IMR-90 (cell line): ENCODE measurements around the gene LTBP2. TPM values are rescaled to one million over a fixed set of nuclear protein-coding genes. Genes with fewer than 3 reads are reported as not detected.

Experiments used
- ATAC-seq: fragments of 200-7000 bp; cut with Tn5 transposase; 2 replicates; pipeline ENCODE4 v1.9.1; 2020; ENCODE audit warnings: low read depth, mild to moderate bottlenecking, moderate library complexity
- BruUV-seq: library from RNA; stranded (reverse); fragments of 400-500 nt; replicated peaks from 2 replicates; lab custom pipeline; 2021; lab: Mats Ljungman, UMichigan
- CTCF ChIA-PET: fragments of 300-600 bp; formaldehyde crosslinking; extraction: SDS; loops from one replicate; lab custom pipeline; 2021; ENCODE audit warnings: antibody characterized with exemption; lab: Yijun Ruan, JAX
- POLR2A ChIA-PET: fragments of 300-600 bp; sonication (Branson Sonifier 250); formaldehyde crosslinking; loops from one replicate; lab custom pipeline; 2022; ENCODE audit warnings: antibody characterized with exemption; ENCODE audit not compliant: unreplicated experiment; lab: Charles Lee
- DNase-seq: peaks from one replicate; pipeline ENCODE4 v3.0.0; 2013
- H2AFZ ChIP-seq: replicated peaks from 2 replicates; pipeline ENCODE3; 2013; ENCODE audit warnings: low read length, mild to moderate bottlenecking; ENCODE audit not compliant: poor library complexity
- H2AK5ac ChIP-seq: 2 replicates; pipeline ENCODE4 v1.6.1; 2013; ENCODE audit warnings: low read depth, low read length, inconsistent platforms
- H2AK9ac ChIP-seq: replicated peaks from 2 replicates; pipeline ENCODE3; 2013; ENCODE audit warnings: mild to moderate bottlenecking, low read depth, low read length, moderate library complexity; ENCODE audit not compliant: poor library complexity
- H2BK120ac ChIP-seq: 2 replicates; pipeline ENCODE4 v1.6.1; 2013; ENCODE audit warnings: low read depth, low read length, inconsistent platforms
- H2BK15ac ChIP-seq: 3 replicates; pipeline ENCODE4 v1.6.1; 2013; ENCODE audit warnings: low read depth, low read length, inconsistent platforms
- H2BK20ac ChIP-seq: 2 replicates; pipeline ENCODE4 v1.6.1; 2013; ENCODE audit warnings: low read depth, mild to moderate bottlenecking, inconsistent platforms, low read length, moderate library complexity
- H2BK5ac ChIP-seq: 2 replicates; pipeline ENCODE4 v1.6.1; 2013; ENCODE audit warnings: mild to moderate bottlenecking, low read depth, low read length, inconsistent platforms; ENCODE audit not compliant: poor library complexity, severe bottlenecking
- H3K14ac ChIP-seq: replicated peaks from 2 replicates; pipeline ENCODE4 v1.6.1; 2013; ENCODE audit warnings: low read depth, low read length, inconsistent platforms
- H3K18ac ChIP-seq: 2 replicates; pipeline ENCODE4 v1.6.1; 2013; ENCODE audit warnings: low read depth, low read length, control low read depth
- H3K23ac ChIP-seq: 2 replicates; pipeline ENCODE4 v1.6.1; 2013; ENCODE audit warnings: low read depth, low read length, inconsistent platforms
- H3K27ac ChIP-seq: 2 replicates; pipeline ENCODE4 v1.5.1; 2013; ENCODE audit warnings: mild to moderate bottlenecking, control low read depth, low read length; ENCODE audit not compliant: insufficient read depth
- H3K27me3 ChIP-seq: 2 replicates; pipeline ENCODE4 v1.6.1; 2013; ENCODE audit warnings: low read length; ENCODE audit not compliant: control insufficient read depth, insufficient read depth
- H3K36me3 ChIP-seq: 2 replicates; pipeline ENCODE4 v1.6.1; 2013; ENCODE audit warnings: low read length, mixed read lengths; ENCODE audit not compliant: control insufficient read depth, insufficient read depth
- H3K4ac ChIP-seq: 2 replicates; pipeline ENCODE4 v1.6.1; 2013; ENCODE audit warnings: low read depth, low read length, inconsistent platforms
- H3K4me1 ChIP-seq: 2 replicates; pipeline ENCODE4 v1.6.1; 2013; ENCODE audit warnings: low read length, mixed read lengths; ENCODE audit not compliant: control insufficient read depth, insufficient read depth
- H3K4me2 ChIP-seq: 2 replicates; pipeline ENCODE4 v1.6.1; 2013; ENCODE audit warnings: low read depth, mild to moderate bottlenecking, control low read depth, low read length, moderate library complexity
- H3K4me3 ChIP-seq: 2 replicates; pipeline ENCODE4 v1.5.1; 2013; ENCODE audit warnings: low read depth, mild to moderate bottlenecking, control low read depth, low read length, moderate library complexity; ENCODE audit not compliant: insufficient read depth
- H3K56ac ChIP-seq: 2 replicates; pipeline ENCODE4 v1.6.1; 2013; ENCODE audit warnings: low read length, inconsistent platforms; ENCODE audit not compliant: insufficient read depth; ENCODE audit errors: extremely low read depth
- H3K79me1 ChIP-seq, 2 experiments: 2 replicates each; pipeline ENCODE4 v1.6.1; 2013; ENCODE audit warnings: low read length in 2 of 2, inconsistent platforms in 1 of 2, low read depth in 1 of 2
- H3K9ac ChIP-seq: 2 replicates; pipeline ENCODE4 v1.6.1; 2013; ENCODE audit warnings: low read depth, low read length, control low read depth
- H3K9me1 ChIP-seq: 2 replicates; pipeline ENCODE4 v1.6.1; 2013; ENCODE audit warnings: low read length, inconsistent platforms; ENCODE audit not compliant: insufficient read depth
- H3K9me3 ChIP-seq: 2 replicates; pipeline ENCODE4 v1.6.1; 2013; ENCODE audit warnings: low read length; ENCODE audit not compliant: control insufficient read depth, insufficient read depth
- H4K20me1 ChIP-seq: 2 replicates; pipeline ENCODE4 v1.6.1; 2013; ENCODE audit warnings: low read length, inconsistent platforms; ENCODE audit not compliant: insufficient read depth
- H4K5ac ChIP-seq: 2 replicates; pipeline ENCODE4 v1.6.1; 2013; ENCODE audit warnings: mild to moderate bottlenecking, low read depth, low read length, control low read depth
- H4K8ac ChIP-seq, 2 experiments: 2 replicates each; pipeline ENCODE4 v1.6.1; 2013; ENCODE audit warnings: low read depth in 2 of 2, low read length in 2 of 2, control low read depth in 1 of 2, inconsistent platforms in 1 of 2
- H4K91ac ChIP-seq: 2 replicates; pipeline ENCODE4 v1.6.1; 2013; ENCODE audit warnings: low read depth, low read length, inconsistent platforms; ENCODE audit not compliant: insufficient read depth
- NFE2L2 ChIP-seq: fragments of 150-350 bp; IDR thresholded peaks from 2 replicates; pipeline ENCODE4 v1.6.1; 2016; ENCODE audit warnings: low read depth, mild to moderate bottlenecking, low read length
- WGBS, 2 experiments: methylation state at CpG; one replicate each; pipeline versions ENCODE4 v1.1.5 to v1.1.7; 2013; ENCODE audit warnings: missing lambda C conversion rate in 2 of 2; ENCODE audit not compliant: insufficient read length in 1 of 2; ENCODE audit errors: extremely low coverage in 2 of 2; 5-methylcytosine and 5-hydroxymethylcytosine counted together
- dilution Hi-C: fragments of 300-500 bp; cut with HindIII; formaldehyde crosslinking; loops from one replicate; pipeline ENCODE4 v1.14.3; 2018; ENCODE audit warnings: low sequenced_read_pairs; ENCODE audit not compliant: unreplicated experiment
- in situ Hi-C: fragments of 300-500 bp; cut with MboI; formaldehyde crosslinking; loops from 3 replicates; pipeline ENCODE4 v1.14.3; 2019; ENCODE audit warnings: low sequenced_read_pairs, inconsistent platforms, mixed read lengths
- intact Hi-C: fragments of 100-400 bp; cut with micrococcal nuclease; formaldehyde crosslinking; loops from 2 replicates; pipeline ENCODE4 v1.10.0; 2022
- polyA plus RNA-seq, 3 experiments: library from polyadenylated mRNA; depleted of rRNA; stranded (reverse); fragments of >200 nt; gene quantifications; 2 replicates each; pipeline ENCODE4 v1.2.3, GENCODE V29; 2012; ENCODE audit warnings: low replicate concordance in 1 of 3
- total RNA-seq: library from RNA; depleted of rRNA; stranded (reverse); fragments of >200 nt; gene quantifications from 2 replicates; pipeline ENCODE4 v1.2.3, GENCODE V29; 2012

LTBP2 gene
- total and polyA plus RNA-seq, 2 of the 4 experiments (the other 2 are of a cell fraction), result 23.8 to 79.3 TPM

DNA sequence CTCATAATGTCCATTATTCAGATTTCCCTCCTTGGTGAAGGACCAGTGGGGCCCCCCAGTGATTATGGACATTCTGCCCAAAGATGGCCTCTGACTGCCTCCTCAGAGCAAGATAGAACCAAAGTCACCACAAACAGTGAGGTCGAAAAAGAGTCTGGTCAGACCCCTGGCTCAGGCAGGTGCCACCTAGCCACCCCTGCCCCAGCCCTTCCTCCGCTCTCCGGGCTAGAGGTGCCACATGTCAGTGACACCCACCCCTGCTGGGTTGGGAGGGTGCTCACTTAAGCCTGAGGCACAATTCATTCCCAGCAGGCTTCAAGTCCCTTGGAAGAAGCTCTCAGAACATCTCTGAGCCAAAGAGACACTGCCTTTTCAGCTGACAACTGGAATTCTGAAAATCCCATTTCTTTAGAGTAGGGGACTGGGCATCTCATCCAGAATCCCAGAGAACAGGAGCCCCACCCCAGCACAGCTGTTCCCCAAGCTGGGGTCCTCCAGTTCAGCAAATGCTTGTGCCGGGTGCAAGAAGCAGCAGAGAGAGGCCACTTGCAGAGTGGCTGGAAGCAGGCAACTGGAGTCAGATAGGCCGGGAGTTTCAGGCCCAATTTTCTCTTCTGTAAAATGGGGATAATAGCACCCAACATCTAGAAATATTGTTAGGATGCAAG lies 68.1 kb downstream of the LTBP2 start:
- H3K27me3 ChIP-seq, result no peaks in the 10 kb centered on the region
- no peak overlapping the region for H2BK20ac ChIP-seq
- H4K8ac ChIP-seq, result no peak overlapping the region
- H2AFZ ChIP-seq, result no peak overlapping the region
- H3K36me3 ChIP-seq, result peaks cover 5% of the 10 kb centered on the region; the same call in 1 of the 2 replicates
- H3K9me3 ChIP-seq, result no peaks in the 10 kb centered on the region
- BruUV-seq, result no TSS peak
- ATAC-seq (no peak), DNase-seq (no peak)
- no peak overlapping the region for H3K4ac ChIP-seq
- no peak overlapping the region for H2AK5ac ChIP-seq
- no peak overlapping the region for H2BK5ac ChIP-seq
- POLR2A ChIA-PET, result no interaction called here
- H3K79me1 ChIP-seq, result peaks cover 0 to 24% of the 10 kb centered on the region in 2 experiments; a peak in 2 of 4 replicates
- H3K4me2 ChIP-seq, result no peak overlapping the region
- in situ Hi-C loops (no loop called here), intact Hi-C loops (no loop called here), dilution Hi-C loops (no loop called here)
- no peak overlapping the region for H3K18ac ChIP-seq
- H3K27ac ChIP-seq, result no peak overlapping the region
- H3K9ac ChIP-seq, result no peak overlapping the region
- H3K14ac ChIP-seq, result no peak overlapping the region
- H3K4me3 ChIP-seq, result no peak overlapping the region
- H3K56ac ChIP-seq, result no peak overlapping the region
- WGBS, 2 experiments, result no CpG with 5 or more reads among the region's 5 CpGs
- CTCF ChIA-PET, result interaction anchor here (0.5 to 0.6 kb wide), 2 partner anchors 95 to 199 kb away, joined by 3 read pairs; no protein-coding TSS in a partner anchor
- H4K20me1 ChIP-seq, result no peaks in the 10 kb centered on the region
- H4K5ac ChIP-seq, result no peak overlapping the region
- peaks cover 20% of the 10 kb centered on the region for H3K9me1 ChIP-seq
- no peak overlapping the region for H3K23ac ChIP-seq
- H4K91ac ChIP-seq, result no peak overlapping the region
- H3K4me1 ChIP-seq, result peaks cover 10% of the 10 kb centered on the region
- H2BK120ac ChIP-seq, result no peak overlapping the region
- H2BK15ac ChIP-seq, result no peak overlapping the region
- H2AK9ac ChIP-seq, result no peak overlapping the region
- TF ChIP-seq NFE2L2, result no peak
